Stomach (tissue), 9 donors: Measurements from ENCODE around the gene LHX4. TPM values are rescaled to one million over a fixed set of nuclear protein-coding genes. Genes with fewer than 3 reads are reported as not detected.

Experiments used
- DNase-seq, 2 donors: peaks; one replicate each; pipeline versions ENCODE4 v3.0.0 to v3.0.0-alpha.2; 2013 to 2019
- H3K27ac ChIP-seq, 5 donors: fragments of 200-600 bp in 4 of 5; sonication (generic) in 4 of 5; one replicate each; pipeline ENCODE4 v1.5.1; 2013 to 2019; ENCODE audit warnings: mild to moderate bottlenecking in 1 of 5, moderate library complexity in 1 of 5
- H3K27me3 ChIP-seq, 3 donors: fragments of 200-600 bp; sonication (generic); one replicate each; pipeline ENCODE4 v1.5.1; 2017 to 2019; ENCODE audit warnings: mixed run types in 1 of 3
- H3K36me3 ChIP-seq, 4 donors: fragments of 200-600 bp; sonication (generic); 1 replicate in 3 of 4; 2 replicates in 1 of 4; pipeline ENCODE4 v1.5.1; 2016 to 2019
- H3K4me1 ChIP-seq, 4 donors: fragments of 200-600 bp; sonication (generic); one replicate each; pipeline ENCODE4 v1.5.1; 2016 to 2019
- H3K4me3 ChIP-seq, 4 donors: fragments of 200-600 bp; sonication (generic) in 3 of 4; one replicate each; pipeline ENCODE4 v1.5.1; 2016 to 2019; ENCODE audit warnings: mild to moderate bottlenecking in 1 of 4
- H3K9me3 ChIP-seq, 4 donors: fragments of 200-600 bp; sonication (generic); one replicate each; pipeline ENCODE4 v1.5.1; 2016 to 2019
- CTCF ChIP-seq, 7 experiments: fragments of 450-650 bp in 4 of 7; fragments of 200-600 bp in 3 of 7; sonication (generic) in 3 of 7; IDR thresholded peaks; one replicate each; pipeline ENCODE4 v1.5.1; 2016 to 2019; ENCODE audit warnings: antibody characterized with exemption in 7 of 7, control low read depth in 2 of 7, mild to moderate bottlenecking in 1 of 7
- EP300 ChIP-seq: sonication (generic); formaldehyde crosslinking; IDR thresholded peaks from one replicate; pipeline ENCODE4 v1.6.1; 2017; ENCODE audit warnings: antibody characterized with exemption
- POLR2A ChIP-seq, 4 donors: fragments of 450-650 bp; IDR thresholded peaks; one replicate each; pipeline ENCODE4 v1.6.1; 2016; ENCODE audit warnings: antibody characterized with exemption in 4 of 4, control low read depth in 2 of 4, mild to moderate bottlenecking in 1 of 4, moderate library complexity in 1 of 4
- POLR2AphosphoS5 ChIP-seq, 3 donors: sonication (generic); formaldehyde crosslinking; IDR thresholded peaks; one replicate each; pipeline ENCODE4 v1.6.1; 2016; ENCODE audit warnings: antibody characterized with exemption in 3 of 3
- WGBS, 5 donors: extraction: QIAGEN DNeasy Blood & Tissue Kit in 3 of 5; methylation state at CpG; one replicate each; pipeline versions ENCODE4 v1.1.5 to v1.1.7; 2013 to 2018; 5-methylcytosine and 5-hydroxymethylcytosine counted together
- intact Hi-C: fragments of 100-400 bp; cut with DNase I; formaldehyde crosslinking; loops from one replicate; pipeline ENCODE4 v1.15.1; 2023; ENCODE audit warnings: low total_unique reads
- polyA plus RNA-seq, 3 donors: library from polyadenylated mRNA; stranded (reverse); fragments of 200-250 nt; gene quantifications; one replicate each; pipeline ENCODE4 v1.2.3, GENCODE V29; 2013
- total RNA-seq, 5 donors: library from RNA; depleted of rRNA; stranded (reverse); fragments of >200 nt; gene quantifications; one replicate each; pipeline versions ENCODE4 v1.1.0 to v1.2.3, GENCODE V29; 2014 to 2016
- donor health status: healthy with polysubstance abuse.
- donor health status: Bipolar disorder and iron deficiency.
- donor health status: healthy.

LHX4 gene
- total and polyA plus RNA-seq, 8 donors, result 0.03 to 0.18 TPM; not detected in 6

DNA sequence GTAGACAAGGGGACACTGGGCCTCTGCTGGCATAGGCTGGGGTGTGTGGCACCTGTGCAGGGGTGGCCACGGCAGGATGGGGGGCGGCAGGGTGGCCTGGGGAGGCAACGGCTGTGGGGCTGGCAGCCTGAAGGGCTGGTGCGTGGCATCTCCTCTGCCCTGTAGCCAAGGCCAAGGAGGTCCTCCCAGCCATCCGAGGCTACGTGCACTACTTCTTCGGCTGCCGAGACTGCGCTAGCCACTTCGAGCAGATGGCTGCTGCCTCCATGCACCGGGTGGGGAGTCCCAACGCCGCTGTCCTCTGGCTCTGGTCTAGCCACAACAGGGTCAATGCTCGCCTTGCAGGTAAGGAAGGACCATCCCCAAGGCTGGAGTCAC, 36.0 kb upstream of the LHX4 start:
- 89 to 99% (median 92%) methylated on average over 12 to 14 of the region's 14 CpGs for WGBS, 5 donors
- TF ChIP-seq POLR2A (IDR thresholded peaks at IDR 0.05), result no peak
- TF ChIP-seq EP300, result no peak
- no peak for TF ChIP-seq POLR2AphosphoS5 (IDR thresholded peaks at IDR 0.05)
- TF ChIP-seq CTCF (IDR thresholded peaks at IDR 0.05), result no peak
- Histone ChIP-seq H3K9me3 (no peaks in the 10 kb centered on the region), H3K27me3 (no peaks in the 10 kb centered on the region), H3K36me3 (peaks cover 57 to 100% (median 99%) of the 10 kb centered on the region in 4 donors), H3K4me3 (no peak overlapping the region), H3K4me1 (peaks cover 0 to 22% (median 17%) of the 10 kb centered on the region in 4 donors), H3K27ac (no peak overlapping the region)
- intact Hi-C loops, result no loop called here
- DNase-seq, result no peak

GRCh38 chr1:180194546-180195207, 35.4 kb upstream of the LHX4 start:
- DNase-seq, result no peak
- H3K4me3 ChIP-seq, result no peak overlapping the region
- H3K27ac ChIP-seq, result no peak overlapping the region
- peaks cover 51 to 100% (median 98%) of the 10 kb centered on the region in 4 donors for H3K36me3 ChIP-seq
- WGBS, 5 donors, result 67 to 78% (median 73%) methylated on average over 18 to 19 of the region's 19 CpGs
- no peaks in the 10 kb centered on the region for H3K27me3 ChIP-seq
- intact Hi-C loops, result no loop called here
- H3K4me1 ChIP-seq, result peaks cover 0 to 22% (median 17%) of the 10 kb centered on the region in 4 donors
- TF ChIP-seq CTCF (IDR thresholded peaks at IDR 0.05) (no peak), POLR2A (IDR thresholded peaks at IDR 0.05) (no peak), POLR2AphosphoS5 (IDR thresholded peaks at IDR 0.05) (no peak), EP300 (no peak)
- H3K9me3 ChIP-seq, result no peaks in the 10 kb centered on the region

DNA sequence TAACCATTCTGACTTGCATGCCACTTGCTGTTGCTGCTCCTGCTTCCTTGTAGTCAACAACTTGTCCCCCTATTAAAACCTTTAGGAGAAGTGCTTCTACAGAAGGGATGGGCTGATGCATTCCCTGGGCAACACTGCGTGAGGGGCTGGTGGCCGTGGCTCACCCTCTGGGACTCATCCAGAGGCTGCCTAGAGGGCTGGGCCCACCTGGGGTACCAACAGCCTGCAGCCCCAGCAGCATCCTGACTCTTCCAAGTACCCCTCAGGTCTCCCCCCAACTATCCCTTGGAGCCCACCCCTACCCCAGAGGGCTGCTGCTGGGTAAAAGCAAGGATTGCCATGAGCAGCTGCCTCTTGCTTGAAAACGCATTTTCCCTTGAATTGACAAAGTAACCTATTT, 34.7 kb upstream of the LHX4 start:
- no peak overlapping the region for H3K4me3 ChIP-seq
- intact Hi-C loops, result no loop called here
- no peak overlapping the region for H3K27ac ChIP-seq
- no peaks in the 10 kb centered on the region for H3K27me3 ChIP-seq
- peaks cover 0 to 22% (median 17%) of the 10 kb centered on the region in 4 donors for H3K4me1 ChIP-seq
- no peak for DNase-seq
- H3K36me3 ChIP-seq, result peaks cover 44 to 99% (median 94%) of the 10 kb centered on the region in 4 donors
- 93 to 98% (median 95%) methylated on average over 3 of the region's 3 CpGs for WGBS, 5 donors
- TF ChIP-seq EP300 (no peak), CTCF (IDR thresholded peaks at IDR 0.05) (no peak), POLR2AphosphoS5 (IDR thresholded peaks at IDR 0.05) (no peak), POLR2A (IDR thresholded peaks at IDR 0.05) (no peak)
- no peaks in the 10 kb centered on the region for H3K9me3 ChIP-seq

GRCh38 chr1:180195916-180196315, 34.1 kb upstream of the LHX4 start:
- 80 to 95% (median 90%) methylated on average over 9 of the region's 9 CpGs for WGBS, 5 donors
- Histone ChIP-seq H3K4me1 (peaks cover 0 to 22% (median 17%) of the 10 kb centered on the region in 4 donors), H3K27me3 (no peaks in the 10 kb centered on the region), H3K9me3 (no peaks in the 10 kb centered on the region), H3K4me3 (no peak overlapping the region), H3K27ac (no peak overlapping the region), H3K36me3 (peaks cover 39 to 99% (median 91%) of the 10 kb centered on the region in 4 donors)
- DNase-seq, result no peak
- intact Hi-C loops, result no loop called here
- TF ChIP-seq POLR2AphosphoS5 (IDR thresholded peaks at IDR 0.05) (no peak), EP300 (no peak), CTCF (IDR thresholded peaks at IDR 0.05) (no peak), POLR2A (IDR thresholded peaks at IDR 0.05) (no peak)
